HG03457 (cell line): Measurements from ENCODE around the gene DTX3L.

Source experiments
- ATAC-seq: cut with Tn5 transposase; IDR thresholded peaks from one replicate; pipeline ENCODE4 v1.9.1; 2021; ENCODE audit warnings: moderate number of reproducible peaks; ENCODE audit not compliant: unreplicated experiment

The DTX3L gene

GRCh38 chr3:122564155-122564912 is at the start of gene DTX3L, which contains the start of gene PARP9:
DTX3L (plus strand) TSS chr3:122564338; CDS start chr3:122564427, 89 bp downstream.
PARP9 (minus strand) TSS chr3:122564300; CDS start chr3:122559620, 4,680 bp downstream.
- peak; percentile 83 for ATAC-seq

- ATAC-seq: no peak
Observed at GRCh38 chr3:122515020-122515468, 49.1 kb upstream of the DTX3L start.

- ATAC-seq: no peak
Observed at GRCh38 chr3:122515870-122516269, 48.3 kb upstream of the DTX3L start.

- ATAC-seq: no peak
Observed at GRCh38 chr3:122516846-122517360, 47.2 kb upstream of the DTX3L start.

- no peak for ATAC-seq
Observed at GRCh38 chr3:122519693-122520092, 44.4 kb upstream of the DTX3L start.

- ATAC-seq: no peak
Observed at GRCh38 chr3:122520861-122521260, 43.3 kb upstream of the DTX3L start.

- ATAC-seq: no peak
Observed at GRCh38 chr3:122523317-122523716, 40.8 kb upstream of the DTX3L start.

GRCh38 chr3:122530164-122530563 is 34.0 kb upstream of the DTX3L start:
- no peak for ATAC-seq

GRCh38 chr3:122533480-122533879 is 30.7 kb upstream of the DTX3L start:
- no peak for ATAC-seq

GRCh38 chr3:122533931-122534334 is 30.2 kb upstream of the DTX3L start:
- peak; percentile 98 for ATAC-seq

GRCh38 chr3:122535964-122536631 is 28.0 kb upstream of the DTX3L start:
- ATAC-seq: no peak

GRCh38 chr3:122536632-122537001 is 27.5 kb upstream of the DTX3L start:
- no peak for ATAC-seq

GRCh38 chr3:122538956-122539490 is 25.1 kb upstream of the DTX3L start:
- no peak for ATAC-seq

- ATAC-seq: no peak
Observed at GRCh38 chr3:122546151-122546550, 18.0 kb upstream of the DTX3L start.

GRCh38 chr3:122548076-122548475 is 16.1 kb upstream of the DTX3L start:
- ATAC-seq: no peak

- no peak for ATAC-seq
Observed at GRCh38 chr3:122548619-122549018, 15.5 kb upstream of the DTX3L start.

GRCh38 chr3:122553171-122553570 is 11.0 kb upstream of the DTX3L start:
- ATAC-seq: no peak

- no peak for ATAC-seq
Observed at GRCh38 chr3:122555275-122556071, 8.7 kb upstream of the DTX3L start.

GRCh38 chr3:122557356-122557755 is 6.8 kb upstream of the DTX3L start:
- no peak for ATAC-seq

GRCh38 chr3:122558605-122559004 is 5.5 kb upstream of the DTX3L start:
- ATAC-seq: no peak

- ATAC-seq: no peak
Observed at GRCh38 chr3:122559906-122560305, 4.2 kb upstream of the DTX3L start.
